KMS-11 (cell line): ENCODE results near the gene NRXN3.

Experiments used
- H2AFZ ChIP-seq: fragments of 200-600 bp; sonication (generic); 2 replicates; pipeline ENCODE4 v1.6.1; 2016; ENCODE audit warnings: antibody characterized with exemption, mixed run types, low read depth
- H3K27ac ChIP-seq: fragments of 200-600 bp; sonication (generic); 2 replicates; pipeline ENCODE4 v1.6.1; 2016; ENCODE audit warnings: mild to moderate bottlenecking, mixed run types
- H3K27me3 ChIP-seq: fragments of 200-600 bp; sonication (generic); 2 replicates; pipeline ENCODE4 v1.6.1; 2017; ENCODE audit warnings: mild to moderate bottlenecking, low read depth, mixed run types, moderate library complexity; ENCODE audit not compliant: insufficient read depth
- H3K36me3 ChIP-seq: fragments of 200-600 bp; sonication (generic); 2 replicates; pipeline ENCODE4 v1.6.1; 2017; ENCODE audit warnings: mild to moderate bottlenecking, mixed run types; ENCODE audit not compliant: insufficient read depth
- H3K4me1 ChIP-seq: fragments of 200-600 bp; sonication (generic); 2 replicates; pipeline ENCODE4 v1.6.1; 2016; ENCODE audit warnings: mild to moderate bottlenecking, low read depth, mixed run types; ENCODE audit not compliant: poor library complexity, severe bottlenecking
- H3K4me2 ChIP-seq: fragments of 200-600 bp; sonication (generic); 2 replicates; pipeline ENCODE4 v1.7.0; 2016; ENCODE audit warnings: mild to moderate bottlenecking, mixed run types
- H3K4me3 ChIP-seq: fragments of 200-600 bp; sonication (generic); IDR thresholded peaks from 2 replicates; pipeline ENCODE4 v1.6.1; 2017; ENCODE audit warnings: low read depth, low read length, mixed read lengths; ENCODE audit not compliant: insufficient read depth
- H3K79me2 ChIP-seq: fragments of 200-600 bp; sonication (generic); 2 replicates; pipeline ENCODE4 v1.6.1; 2016; ENCODE audit warnings: low read depth, mixed run types; ENCODE audit not compliant: insufficient read depth
- H3K9ac ChIP-seq: fragments of 200-600 bp; sonication (generic); 2 replicates; pipeline ENCODE4 v1.6.1; 2016; ENCODE audit warnings: mild to moderate bottlenecking, mixed run types
- H4K20me1 ChIP-seq: fragments of 200-600 bp; sonication (generic); 2 replicates; pipeline ENCODE4 v1.6.1; 2016; ENCODE audit warnings: mild to moderate bottlenecking, mixed run types; ENCODE audit not compliant: insufficient read depth
- CTCF ChIP-seq: fragments of 200-600 bp; sonication (generic); conservative IDR thresholded peaks from 2 replicates; pipeline ENCODE4 v1.6.1; 2017; ENCODE audit warnings: low read depth, mild to moderate bottlenecking, antibody characterized with exemption, low read length, moderate library complexity, mixed read lengths

The NRXN3 gene

GRCh38 chr14:79229383-79229909, 1059.3 kb downstream of the NRXN3 start:
- no peaks in the 10 kb centered on the region for H3K27me3 ChIP-seq
- no peak overlapping the region for H3K9ac ChIP-seq
- no peak for TF ChIP-seq CTCF
- H3K4me2 ChIP-seq = no peak overlapping the region
- H3K4me1 ChIP-seq = no peaks in the 10 kb centered on the region
- H3K27ac ChIP-seq = no peak overlapping the region
- no peak overlapping the region for H3K4me3 ChIP-seq
- H3K36me3 ChIP-seq = no peaks in the 10 kb centered on the region
- H3K79me2 ChIP-seq = no peaks in the 10 kb centered on the region
- H4K20me1 ChIP-seq = no peaks in the 10 kb centered on the region
- no peak overlapping the region for H2AFZ ChIP-seq

GRCh38 chr14:79242666-79243065, 1072.5 kb downstream of the NRXN3 start:
- TF ChIP-seq CTCF = no peak
- Histone ChIP-seq H3K4me3 (no peak overlapping the region), H3K36me3 (no peaks in the 10 kb centered on the region), H3K79me2 (no peaks in the 10 kb centered on the region), H3K4me2 (no peak overlapping the region), H3K4me1 (no peaks in the 10 kb centered on the region), H3K9ac (no peak overlapping the region), H2AFZ (no peak overlapping the region), H3K27ac (no peak overlapping the region), H3K27me3 (no peaks in the 10 kb centered on the region), H4K20me1 (no peaks in the 10 kb centered on the region)

GRCh38 chr14:79246173-79246572, 1076.0 kb downstream of the NRXN3 start:
- Histone ChIP-seq H3K27ac (no peak overlapping the region), H3K4me3 (no peak overlapping the region), H3K79me2 (no peaks in the 10 kb centered on the region), H3K4me2 (no peak overlapping the region), H3K27me3 (no peaks in the 10 kb centered on the region), H3K36me3 (no peaks in the 10 kb centered on the region), H4K20me1 (no peaks in the 10 kb centered on the region), H3K9ac (no peak overlapping the region), H2AFZ (no peak overlapping the region), H3K4me1 (no peaks in the 10 kb centered on the region)
- no peak for TF ChIP-seq CTCF

- Histone ChIP-seq H3K27me3 (no peaks in the 10 kb centered on the region), H4K20me1 (no peaks in the 10 kb centered on the region), H3K4me1 (no peaks in the 10 kb centered on the region), H3K9ac (no peak overlapping the region), H2AFZ (no peak overlapping the region), H3K27ac (no peak overlapping the region), H3K4me2 (no peak overlapping the region), H3K36me3 (no peaks in the 10 kb centered on the region), H3K79me2 (no peaks in the 10 kb centered on the region), H3K4me3 (no peak overlapping the region)
- TF ChIP-seq CTCF = no peak
Measured at GRCh38 chr14:79248126-79248525, 1078.0 kb downstream of the NRXN3 start.
